IMR-90 (cell line): ENCODE measurements around the gene ZBTB38. TPM values are rescaled to one million over a fixed set of nuclear protein-coding genes. Genes with fewer than 3 reads are reported as not detected.
A peak's percentile ranks its signal among the peaks of the same experiment; 100 is the strongest.

Experiments
- ATAC-seq: fragments of 200-7000 bp; cut with Tn5 transposase; 2 replicates; pipeline ENCODE4 v1.9.1; 2020; ENCODE audit warnings: low read depth, mild to moderate bottlenecking, moderate library complexity
- BruUV-seq: library from RNA; stranded (reverse); fragments of 400-500 nt; replicated peaks from 2 replicates; lab custom pipeline; 2021; lab: Mats Ljungman, UMichigan
- CTCF ChIA-PET: fragments of 300-600 bp; formaldehyde crosslinking; extraction: SDS; loops from one replicate; lab custom pipeline; 2021; ENCODE audit warnings: antibody characterized with exemption; lab: Yijun Ruan, JAX
- POLR2A ChIA-PET: fragments of 300-600 bp; sonication (Branson Sonifier 250); formaldehyde crosslinking; loops from one replicate; lab custom pipeline; 2022; ENCODE audit warnings: antibody characterized with exemption; ENCODE audit not compliant: unreplicated experiment; lab: Charles Lee
- DNase-seq: peaks from one replicate; pipeline ENCODE4 v3.0.0; 2013
- H2AFZ ChIP-seq: replicated peaks from 2 replicates; pipeline ENCODE3; 2013; ENCODE audit warnings: low read length, mild to moderate bottlenecking; ENCODE audit not compliant: poor library complexity
- H2AK5ac ChIP-seq: 2 replicates; pipeline ENCODE4 v1.6.1; 2013; ENCODE audit warnings: low read depth, low read length, inconsistent platforms
- H2AK9ac ChIP-seq: replicated peaks from 2 replicates; pipeline ENCODE3; 2013; ENCODE audit warnings: mild to moderate bottlenecking, low read depth, low read length, moderate library complexity; ENCODE audit not compliant: poor library complexity
- H2BK120ac ChIP-seq: 2 replicates; pipeline ENCODE4 v1.6.1; 2013; ENCODE audit warnings: low read depth, low read length, inconsistent platforms
- H2BK15ac ChIP-seq: 3 replicates; pipeline ENCODE4 v1.6.1; 2013; ENCODE audit warnings: low read depth, low read length, inconsistent platforms
- H2BK20ac ChIP-seq: 2 replicates; pipeline ENCODE4 v1.6.1; 2013; ENCODE audit warnings: low read depth, mild to moderate bottlenecking, inconsistent platforms, low read length, moderate library complexity
- H2BK5ac ChIP-seq: 2 replicates; pipeline ENCODE4 v1.6.1; 2013; ENCODE audit warnings: mild to moderate bottlenecking, low read depth, low read length, inconsistent platforms; ENCODE audit not compliant: poor library complexity, severe bottlenecking
- H3K14ac ChIP-seq: replicated peaks from 2 replicates; pipeline ENCODE4 v1.6.1; 2013; ENCODE audit warnings: low read depth, low read length, inconsistent platforms
- H3K18ac ChIP-seq: 2 replicates; pipeline ENCODE4 v1.6.1; 2013; ENCODE audit warnings: low read depth, low read length, control low read depth
- H3K23ac ChIP-seq: 2 replicates; pipeline ENCODE4 v1.6.1; 2013; ENCODE audit warnings: low read depth, low read length, inconsistent platforms
- H3K27ac ChIP-seq: 2 replicates; pipeline ENCODE4 v1.5.1; 2013; ENCODE audit warnings: mild to moderate bottlenecking, control low read depth, low read length; ENCODE audit not compliant: insufficient read depth
- H3K27me3 ChIP-seq: 2 replicates; pipeline ENCODE4 v1.6.1; 2013; ENCODE audit warnings: low read length; ENCODE audit not compliant: control insufficient read depth, insufficient read depth
- H3K36me3 ChIP-seq: 2 replicates; pipeline ENCODE4 v1.6.1; 2013; ENCODE audit warnings: low read length, mixed read lengths; ENCODE audit not compliant: control insufficient read depth, insufficient read depth
- H3K4ac ChIP-seq: 2 replicates; pipeline ENCODE4 v1.6.1; 2013; ENCODE audit warnings: low read depth, low read length, inconsistent platforms
- H3K4me1 ChIP-seq: 2 replicates; pipeline ENCODE4 v1.6.1; 2013; ENCODE audit warnings: low read length, mixed read lengths; ENCODE audit not compliant: control insufficient read depth, insufficient read depth
- H3K4me2 ChIP-seq: 2 replicates; pipeline ENCODE4 v1.6.1; 2013; ENCODE audit warnings: low read depth, mild to moderate bottlenecking, control low read depth, low read length, moderate library complexity
- H3K4me3 ChIP-seq: 2 replicates; pipeline ENCODE4 v1.5.1; 2013; ENCODE audit warnings: low read depth, mild to moderate bottlenecking, control low read depth, low read length, moderate library complexity; ENCODE audit not compliant: insufficient read depth
- H3K56ac ChIP-seq: 2 replicates; pipeline ENCODE4 v1.6.1; 2013; ENCODE audit warnings: low read length, inconsistent platforms; ENCODE audit not compliant: insufficient read depth; ENCODE audit errors: extremely low read depth
- H3K79me1 ChIP-seq, 2 experiments: 2 replicates each; pipeline ENCODE4 v1.6.1; 2013; ENCODE audit warnings: low read length in 2 of 2, inconsistent platforms in 1 of 2, low read depth in 1 of 2
- H3K9ac ChIP-seq: 2 replicates; pipeline ENCODE4 v1.6.1; 2013; ENCODE audit warnings: low read depth, low read length, control low read depth
- H3K9me1 ChIP-seq: 2 replicates; pipeline ENCODE4 v1.6.1; 2013; ENCODE audit warnings: low read length, inconsistent platforms; ENCODE audit not compliant: insufficient read depth
- H3K9me3 ChIP-seq: 2 replicates; pipeline ENCODE4 v1.6.1; 2013; ENCODE audit warnings: low read length; ENCODE audit not compliant: control insufficient read depth, insufficient read depth
- H4K20me1 ChIP-seq: 2 replicates; pipeline ENCODE4 v1.6.1; 2013; ENCODE audit warnings: low read length, inconsistent platforms; ENCODE audit not compliant: insufficient read depth
- H4K5ac ChIP-seq: 2 replicates; pipeline ENCODE4 v1.6.1; 2013; ENCODE audit warnings: mild to moderate bottlenecking, low read depth, low read length, control low read depth
- H4K8ac ChIP-seq, 2 experiments: 2 replicates each; pipeline ENCODE4 v1.6.1; 2013; ENCODE audit warnings: low read depth in 2 of 2, low read length in 2 of 2, control low read depth in 1 of 2, inconsistent platforms in 1 of 2
- H4K91ac ChIP-seq: 2 replicates; pipeline ENCODE4 v1.6.1; 2013; ENCODE audit warnings: low read depth, low read length, inconsistent platforms; ENCODE audit not compliant: insufficient read depth
- BHLHE40 ChIP-seq: fragments of 150-350 bp; IDR thresholded peaks from 2 replicates; pipeline ENCODE4 v1.6.1; 2016; ENCODE audit warnings: mild to moderate bottlenecking, low read depth, low read length
- CEBPB ChIP-seq: IDR thresholded peaks from 2 replicates; pipeline ENCODE4 v1.6.1; 2012; ENCODE audit warnings: low read depth, low read length, improper control_type of control experiment
- CHD1 ChIP-seq: IDR thresholded peaks from 2 replicates; pipeline ENCODE4 v1.6.1; 2012; ENCODE audit warnings: low read depth, low read length, improper control_type of control experiment
- FOS ChIP-seq: fragments of 150-350 bp; IDR thresholded peaks from 2 replicates; pipeline ENCODE4 v1.6.1; 2016; ENCODE audit warnings: low read depth, low read length
- MAFK ChIP-seq: IDR thresholded peaks from 2 replicates; pipeline ENCODE4 v1.6.1; 2012; ENCODE audit warnings: low read depth, low read length, improper control_type of control experiment
- MAZ ChIP-seq: IDR thresholded peaks from 2 replicates; pipeline ENCODE4 v1.6.1; 2012; ENCODE audit warnings: low read depth, mild to moderate bottlenecking, low read length, improper control_type of control experiment, moderate library complexity, borderline replicate concordance
- MXI1 ChIP-seq: IDR thresholded peaks from 2 replicates; pipeline ENCODE4 v1.6.1; 2012; ENCODE audit warnings: low read depth, mild to moderate bottlenecking, low read length, moderate library complexity, borderline replicate concordance
- NFE2L2 ChIP-seq: fragments of 150-350 bp; IDR thresholded peaks from 2 replicates; pipeline ENCODE4 v1.6.1; 2016; ENCODE audit warnings: low read depth, mild to moderate bottlenecking, low read length
- POLR2A ChIP-seq: IDR thresholded peaks from 2 replicates; pipeline ENCODE4 v1.6.1; 2012; ENCODE audit warnings: mild to moderate bottlenecking, low read depth, low read length
- RAD21 ChIP-seq: IDR thresholded peaks from 2 replicates; pipeline ENCODE4 v1.6.1; 2012; ENCODE audit warnings: low read length, improper control_type of control experiment
- RCOR1 ChIP-seq: IDR thresholded peaks from 2 replicates; pipeline ENCODE4 v1.6.1; 2012; ENCODE audit warnings: mild to moderate bottlenecking, low read length, improper control_type of control experiment; ENCODE audit not compliant: insufficient replicate concordance
- RFX5 ChIP-seq: IDR thresholded peaks from 2 replicates; pipeline ENCODE4 v1.8.0; 2012; ENCODE audit warnings: low read depth, mild to moderate bottlenecking, low read length, moderate library complexity
- SMC3 ChIP-seq: fragments of 150-350 bp; IDR thresholded peaks from 2 replicates; pipeline ENCODE4 v1.6.1; 2016; ENCODE audit warnings: low read depth, mild to moderate bottlenecking, antibody characterized with exemption, low read length, moderate library complexity
- WGBS, 2 experiments: methylation state at CpG; one replicate each; pipeline versions ENCODE4 v1.1.5 to v1.1.7; 2013; ENCODE audit warnings: missing lambda C conversion rate in 2 of 2; ENCODE audit not compliant: insufficient read length in 1 of 2; ENCODE audit errors: extremely low coverage in 2 of 2; 5-methylcytosine and 5-hydroxymethylcytosine counted together
- dilution Hi-C: fragments of 300-500 bp; cut with HindIII; formaldehyde crosslinking; loops from one replicate; pipeline ENCODE4 v1.14.3; 2018; ENCODE audit warnings: low sequenced_read_pairs; ENCODE audit not compliant: unreplicated experiment
- in situ Hi-C: fragments of 300-500 bp; cut with MboI; formaldehyde crosslinking; loops from 3 replicates; pipeline ENCODE4 v1.14.3; 2019; ENCODE audit warnings: low sequenced_read_pairs, inconsistent platforms, mixed read lengths
- intact Hi-C: fragments of 100-400 bp; cut with micrococcal nuclease; formaldehyde crosslinking; loops from 2 replicates; pipeline ENCODE4 v1.10.0; 2022
- polyA plus RNA-seq, 3 experiments: library from polyadenylated mRNA; depleted of rRNA; stranded (reverse); fragments of >200 nt; gene quantifications; 2 replicates each; pipeline ENCODE4 v1.2.3, GENCODE V29; 2012; ENCODE audit warnings: low replicate concordance in 1 of 3
- total RNA-seq: library from RNA; depleted of rRNA; stranded (reverse); fragments of >200 nt; gene quantifications from 2 replicates; pipeline ENCODE4 v1.2.3, GENCODE V29; 2012
- TF ChIP-seq, protein P1 (sequence below): fragments of 150-350 bp; IDR thresholded peaks from 2 replicates; pipeline ENCODE4 v1.6.1; 2017; ENCODE audit warnings: mild to moderate bottlenecking, antibody characterized with exemption, low read length, low read depth
- TF ChIP-seq, protein P2 (sequence below): fragments of 150-350 bp; IDR thresholded peaks from 2 replicates; pipeline ENCODE4 v1.6.1; 2016; ENCODE audit warnings: low read depth, mild to moderate bottlenecking, low read length, moderate library complexity, borderline replicate concordance
- TF ChIP-seq, protein P3 (sequence below): conservative IDR thresholded peaks from 2 replicates; pipeline ENCODE4 v1.5.1; 2012; ENCODE audit warnings: mild to moderate bottlenecking, low read depth, low read length, improper control_type of control experiment

Gene ZBTB38
- total and polyA plus RNA-seq, 2 of the 4 experiments (the other 2 are of a cell fraction): 44.9 to 274 TPM

DNA sequence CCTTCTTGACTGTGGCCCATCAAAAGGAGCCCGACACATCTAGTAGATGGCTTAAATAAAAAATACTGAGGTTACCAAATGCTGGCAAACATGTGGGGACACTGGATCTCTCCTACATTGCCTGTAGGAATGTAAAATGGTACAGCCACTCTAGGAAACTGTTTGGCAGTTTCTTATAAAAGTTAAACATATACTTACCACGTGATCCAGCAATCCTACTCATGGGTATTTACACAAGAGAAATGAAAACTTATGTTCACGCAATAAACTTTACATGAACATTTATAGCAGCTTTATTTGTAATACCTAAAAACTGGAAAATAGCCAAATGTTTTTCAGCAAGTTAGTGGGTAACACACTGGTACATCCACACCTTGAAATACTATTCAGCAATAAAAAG, 9.1 kb downstream of the ZBTB38 start:
- TF ChIP-seq FOS: no peak
- TF ChIP-seq, protein P1, sequence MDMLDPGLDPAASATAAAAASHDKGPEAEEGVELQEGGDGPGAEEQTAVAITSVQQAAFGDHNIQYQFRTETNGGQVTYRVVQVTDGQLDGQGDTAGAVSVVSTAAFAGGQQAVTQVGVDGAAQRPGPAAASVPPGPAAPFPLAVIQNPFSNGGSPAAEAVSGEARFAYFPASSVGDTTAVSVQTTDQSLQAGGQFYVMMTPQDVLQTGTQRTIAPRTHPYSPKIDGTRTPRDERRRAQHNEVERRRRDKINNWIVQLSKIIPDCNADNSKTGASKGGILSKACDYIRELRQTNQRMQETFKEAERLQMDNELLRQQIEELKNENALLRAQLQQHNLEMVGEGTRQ: no peak
- no peak for TF ChIP-seq NFE2L2
- TF ChIP-seq MAFK: no peak
- TF ChIP-seq, protein P2, sequence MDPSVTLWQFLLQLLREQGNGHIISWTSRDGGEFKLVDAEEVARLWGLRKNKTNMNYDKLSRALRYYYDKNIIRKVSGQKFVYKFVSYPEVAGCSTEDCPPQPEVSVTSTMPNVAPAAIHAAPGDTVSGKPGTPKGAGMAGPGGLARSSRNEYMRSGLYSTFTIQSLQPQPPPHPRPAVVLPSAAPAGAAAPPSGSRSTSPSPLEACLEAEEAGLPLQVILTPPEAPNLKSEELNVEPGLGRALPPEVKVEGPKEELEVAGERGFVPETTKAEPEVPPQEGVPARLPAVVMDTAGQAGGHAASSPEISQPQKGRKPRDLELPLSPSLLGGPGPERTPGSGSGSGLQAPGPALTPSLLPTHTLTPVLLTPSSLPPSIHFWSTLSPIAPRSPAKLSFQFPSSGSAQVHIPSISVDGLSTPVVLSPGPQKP: no peak
- no peak for TF ChIP-seq CHD1
- no peak for TF ChIP-seq MAZ
- no peak for TF ChIP-seq RAD21
- TF ChIP-seq POLR2A: no peak
- no peak for TF ChIP-seq CEBPB
- no peak for TF ChIP-seq BHLHE40
- TF ChIP-seq RCOR1: no peak
- TF ChIP-seq RFX5: no peak
- no peak for TF ChIP-seq MXI1
- no peak for TF ChIP-seq SMC3
- TF ChIP-seq, protein P3, sequence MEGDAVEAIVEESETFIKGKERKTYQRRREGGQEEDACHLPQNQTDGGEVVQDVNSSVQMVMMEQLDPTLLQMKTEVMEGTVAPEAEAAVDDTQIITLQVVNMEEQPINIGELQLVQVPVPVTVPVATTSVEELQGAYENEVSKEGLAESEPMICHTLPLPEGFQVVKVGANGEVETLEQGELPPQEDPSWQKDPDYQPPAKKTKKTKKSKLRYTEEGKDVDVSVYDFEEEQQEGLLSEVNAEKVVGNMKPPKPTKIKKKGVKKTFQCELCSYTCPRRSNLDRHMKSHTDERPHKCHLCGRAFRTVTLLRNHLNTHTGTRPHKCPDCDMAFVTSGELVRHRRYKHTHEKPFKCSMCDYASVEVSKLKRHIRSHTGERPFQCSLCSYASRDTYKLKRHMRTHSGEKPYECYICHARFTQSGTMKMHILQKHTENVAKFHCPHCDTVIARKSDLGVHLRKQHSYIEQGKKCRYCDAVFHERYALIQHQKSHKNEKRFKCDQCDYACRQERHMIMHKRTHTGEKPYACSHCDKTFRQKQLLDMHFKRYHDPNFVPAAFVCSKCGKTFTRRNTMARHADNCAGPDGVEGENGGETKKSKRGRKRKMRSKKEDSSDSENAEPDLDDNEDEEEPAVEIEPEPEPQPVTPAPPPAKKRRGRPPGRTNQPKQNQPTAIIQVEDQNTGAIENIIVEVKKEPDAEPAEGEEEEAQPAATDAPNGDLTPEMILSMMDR: no peak
- Histone ChIP-seq H3K4me1 (peaks cover 10% of the 10 kb centered on the region), H2BK120ac (no peak overlapping the region), H2BK5ac (no peak overlapping the region), H2BK20ac (no peak overlapping the region), H3K27ac (no peak overlapping the region), H3K27me3 (no peaks in the 10 kb centered on the region), H3K36me3 (peaks cover 47% of the 10 kb centered on the region), H3K23ac (no peak overlapping the region), H2BK15ac (peak overlapping the region; percentile 21; the same call in 1 of the 3 replicates), H3K9ac (no peak overlapping the region), H3K4me3 (no peak overlapping the region), H3K4ac (no peak overlapping the region), H3K18ac (no peak overlapping the region), H2AFZ (no peak overlapping the region), H2AK9ac (no peak overlapping the region), H3K4me2 (no peak overlapping the region), H3K56ac (no peak overlapping the region), H4K91ac (no peak overlapping the region), H2AK5ac (peak overlapping the region; percentile 49), H4K20me1 (no peaks in the 10 kb centered on the region), H3K9me1 (peaks cover 25% of the 10 kb centered on the region), H4K8ac (no peak overlapping the region), H4K5ac (no peak overlapping the region), H3K14ac (no peak overlapping the region), H3K9me3 (no peaks in the 10 kb centered on the region), H3K79me1 (peaks cover 48 to 92% of the 10 kb centered on the region in 2 experiments)
- WGBS, 2 experiments: 83% methylated on average over 1 of the region's 3 CpGs; no CpG with 5 or more reads in 1 of the 2 experiments
- dilution Hi-C loops (no loop called here), intact Hi-C loops (no loop called here), in situ Hi-C loops (no loop called here)
- ATAC-seq (no peak), DNase-seq (no peak)
- POLR2A ChIA-PET: no interaction called here
- CTCF ChIA-PET: no interaction called here
- BruUV-seq: no TSS peak
